Measurements from ENCODE around the gene MEGF9. TPM values are rescaled to one million over a fixed set of nuclear protein-coding genes. Genes with fewer than 3 reads are reported as not detected.
A peak's percentile ranks its signal among the peaks of the same experiment; 100 is the strongest.

Gene MEGF9
- total and polyA plus RNA-seq, 4 donors = 15.5 to 27.4 (median 19.3) TPM

DNA sequence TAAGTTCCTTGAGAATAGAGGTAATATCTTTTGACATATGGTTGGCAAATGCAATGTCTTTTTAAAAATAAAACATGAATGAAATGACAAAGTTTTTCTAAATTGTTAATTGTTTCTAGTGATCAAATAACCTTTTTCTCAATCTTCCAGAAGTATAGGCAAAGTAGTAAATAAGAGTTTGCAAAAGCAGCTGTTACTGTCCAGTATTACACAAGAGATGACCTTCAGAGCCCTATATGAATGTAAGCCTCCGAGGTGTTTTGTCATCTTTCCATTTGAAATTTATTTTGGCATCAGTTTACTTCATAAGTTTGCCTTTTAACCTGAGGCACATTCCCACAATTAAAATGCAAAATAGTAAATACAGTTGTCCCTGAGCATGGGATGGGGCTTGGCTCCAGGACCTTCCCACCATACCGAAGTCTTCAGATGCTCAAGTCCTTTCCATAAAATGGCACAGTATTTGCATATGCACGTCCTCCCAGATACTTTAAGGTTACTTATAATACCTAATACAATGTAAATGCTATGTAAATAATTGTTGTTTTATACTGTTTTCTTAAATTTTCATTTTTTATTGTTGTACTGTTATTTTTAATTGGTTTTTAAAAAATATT lies 65.6 kb downstream of the MEGF9 start:
- no peak overlapping the region for H3K4me3 ChIP-seq (ENCODE audit: low read depth in 1 of 3, low read length in 3 of 3)

GRCh38 chr9:120646948-120647347 lies 67.3 kb downstream of the MEGF9 start:
- WGBS = 32% methylated on average over 4 of the region's 4 CpGs
- Histone ChIP-seq H3K27ac (ENCODE audit: low read depth in 1 of 2, low read length in 2 of 2) (peak overlapping the region; percentile 60 to 74), H3K9ac (ENCODE audit: low read depth in 1 of 2, low read length in 2 of 2) (peak overlapping the region in 1 of 2 donors; percentile 16), H3K27me3 (ENCODE audit: control insufficient read depth in 4 of 4, insufficient read depth in 4 of 4, low read length in 3 of 4) (no peaks in the 10 kb centered on the region), H3K4me3 (ENCODE audit: low read depth in 1 of 3, low read length in 3 of 3) (no peak overlapping the region), H3K9me3 (ENCODE audit: control insufficient read depth in 4 of 4, low read length in 3 of 4) (no peaks in the 10 kb centered on the region), H3K36me3 (ENCODE audit: control insufficient read depth in 4 of 4, insufficient read depth in 3 of 4, low read depth in 1 of 4, low read length in 3 of 4) (peaks cover 0 to 5% (median 0%) of the 10 kb centered on the region in 4 donors), H3K4me1 (ENCODE audit: control insufficient read depth in 4 of 4, insufficient read depth in 4 of 4, low read length in 3 of 4) (peaks cover 6 to 56% (median 47%) of the 10 kb centered on the region in 4 donors)
- DNase-seq (ENCODE audit: low spot score) = no peak
- TF ChIP-seq TAF1 (conservative IDR thresholded peaks at IDR 0.05) (no peak), YY1 (IDR thresholded peaks at IDR 0.05) (peak; percentile 69), JUND (IDR thresholded peaks at IDR 0.05) (no peak), FOXA2 (IDR thresholded peaks at IDR 0.05) (peak; percentile 86), HNF4A (conservative IDR thresholded peaks at IDR 0.05) (peak; percentile 67 to 80), ZBTB33 (IDR thresholded peaks at IDR 0.05) (peak; percentile 69), EGR1 (IDR thresholded peaks at IDR 0.05; ENCODE audit: low read depth in 2 of 2) (peak in 1 of 2 donors; percentile 85), ATF3 (IDR thresholded peaks at IDR 0.05) (no peak), FOXA1 (IDR thresholded peaks at IDR 0.05) (peak; percentile 76)
- TF ChIP-seq, protein P1, sequence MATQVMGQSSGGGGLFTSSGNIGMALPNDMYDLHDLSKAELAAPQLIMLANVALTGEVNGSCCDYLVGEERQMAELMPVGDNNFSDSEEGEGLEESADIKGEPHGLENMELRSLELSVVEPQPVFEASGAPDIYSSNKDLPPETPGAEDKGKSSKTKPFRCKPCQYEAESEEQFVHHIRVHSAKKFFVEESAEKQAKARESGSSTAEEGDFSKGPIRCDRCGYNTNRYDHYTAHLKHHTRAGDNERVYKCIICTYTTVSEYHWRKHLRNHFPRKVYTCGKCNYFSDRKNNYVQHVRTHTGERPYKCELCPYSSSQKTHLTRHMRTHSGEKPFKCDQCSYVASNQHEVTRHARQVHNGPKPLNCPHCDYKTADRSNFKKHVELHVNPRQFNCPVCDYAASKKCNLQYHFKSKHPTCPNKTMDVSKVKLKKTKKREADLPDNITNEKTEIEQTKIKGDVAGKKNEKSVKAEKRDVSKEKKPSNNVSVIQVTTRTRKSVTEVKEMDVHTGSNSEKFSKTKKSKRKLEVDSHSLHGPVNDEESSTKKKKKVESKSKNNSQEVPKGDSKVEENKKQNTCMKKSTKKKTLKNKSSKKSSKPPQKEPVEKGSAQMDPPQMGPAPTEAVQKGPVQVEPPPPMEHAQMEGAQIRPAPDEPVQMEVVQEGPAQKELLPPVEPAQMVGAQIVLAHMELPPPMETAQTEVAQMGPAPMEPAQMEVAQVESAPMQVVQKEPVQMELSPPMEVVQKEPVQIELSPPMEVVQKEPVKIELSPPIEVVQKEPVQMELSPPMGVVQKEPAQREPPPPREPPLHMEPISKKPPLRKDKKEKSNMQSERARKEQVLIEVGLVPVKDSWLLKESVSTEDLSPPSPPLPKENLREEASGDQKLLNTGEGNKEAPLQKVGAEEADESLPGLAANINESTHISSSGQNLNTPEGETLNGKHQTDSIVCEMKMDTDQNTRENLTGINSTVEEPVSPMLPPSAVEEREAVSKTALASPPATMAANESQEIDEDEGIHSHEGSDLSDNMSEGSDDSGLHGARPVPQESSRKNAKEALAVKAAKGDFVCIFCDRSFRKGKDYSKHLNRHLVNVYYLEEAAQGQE (IDR thresholded peaks at IDR 0.05) = peak; percentile 70
- TF ChIP-seq, protein P2, sequence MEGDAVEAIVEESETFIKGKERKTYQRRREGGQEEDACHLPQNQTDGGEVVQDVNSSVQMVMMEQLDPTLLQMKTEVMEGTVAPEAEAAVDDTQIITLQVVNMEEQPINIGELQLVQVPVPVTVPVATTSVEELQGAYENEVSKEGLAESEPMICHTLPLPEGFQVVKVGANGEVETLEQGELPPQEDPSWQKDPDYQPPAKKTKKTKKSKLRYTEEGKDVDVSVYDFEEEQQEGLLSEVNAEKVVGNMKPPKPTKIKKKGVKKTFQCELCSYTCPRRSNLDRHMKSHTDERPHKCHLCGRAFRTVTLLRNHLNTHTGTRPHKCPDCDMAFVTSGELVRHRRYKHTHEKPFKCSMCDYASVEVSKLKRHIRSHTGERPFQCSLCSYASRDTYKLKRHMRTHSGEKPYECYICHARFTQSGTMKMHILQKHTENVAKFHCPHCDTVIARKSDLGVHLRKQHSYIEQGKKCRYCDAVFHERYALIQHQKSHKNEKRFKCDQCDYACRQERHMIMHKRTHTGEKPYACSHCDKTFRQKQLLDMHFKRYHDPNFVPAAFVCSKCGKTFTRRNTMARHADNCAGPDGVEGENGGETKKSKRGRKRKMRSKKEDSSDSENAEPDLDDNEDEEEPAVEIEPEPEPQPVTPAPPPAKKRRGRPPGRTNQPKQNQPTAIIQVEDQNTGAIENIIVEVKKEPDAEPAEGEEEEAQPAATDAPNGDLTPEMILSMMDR (IDR thresholded peaks at IDR 0.05; ENCODE audit: low read depth, low read length, missing input control) = no peak

More for the DNA sequence above, 65.6 kb downstream of the MEGF9 start:
- peak in 1 of 2 donors; percentile 35 for TF ChIP-seq RXRA (IDR thresholded peaks at IDR 0.05)
- no peak for TF ChIP-seq TAF1 (conservative IDR thresholded peaks at IDR 0.05)
- TF ChIP-seq, protein P3, sequence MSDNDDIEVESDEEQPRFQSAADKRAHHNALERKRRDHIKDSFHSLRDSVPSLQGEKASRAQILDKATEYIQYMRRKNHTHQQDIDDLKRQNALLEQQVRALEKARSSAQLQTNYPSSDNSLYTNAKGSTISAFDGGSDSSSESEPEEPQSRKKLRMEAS (IDR thresholded peaks at IDR 0.05) = no peak
- TF ChIP-seq FOXA2 (IDR thresholded peaks at IDR 0.05) = no peak
- peak; percentile 22 for TF ChIP-seq ZBTB33 (IDR thresholded peaks at IDR 0.05)
- no peak for TF ChIP-seq SP1 (IDR thresholded peaks at IDR 0.05)
- TF ChIP-seq HNF4A (conservative IDR thresholded peaks at IDR 0.05) = peak; percentile 24 to 37
- TF ChIP-seq, protein P2 (IDR thresholded peaks at IDR 0.05; ENCODE audit: low read depth, low read length, missing input control) = no peak
- no peak for TF ChIP-seq JUND (IDR thresholded peaks at IDR 0.05)
- H3K36me3 ChIP-seq (ENCODE audit: control insufficient read depth in 4 of 4, insufficient read depth in 3 of 4, low read depth in 1 of 4, low read length in 3 of 4) = peaks cover 0 to 5% (median 0%) of the 10 kb centered on the region in 4 donors
- peaks cover 6 to 64% (median 52%) of the 10 kb centered on the region in 4 donors for H3K4me1 ChIP-seq (ENCODE audit: control insufficient read depth in 4 of 4, insufficient read depth in 4 of 4, low read length in 3 of 4)
- H3K9me3 ChIP-seq (ENCODE audit: control insufficient read depth in 4 of 4, low read length in 3 of 4) = no peaks in the 10 kb centered on the region
- no peak overlapping the region for H3K27ac ChIP-seq (ENCODE audit: low read depth in 1 of 2, low read length in 2 of 2)
- no peak for DNase-seq (ENCODE audit: low spot score)
- H3K27me3 ChIP-seq (ENCODE audit: control insufficient read depth in 4 of 4, insufficient read depth in 4 of 4, low read length in 3 of 4) = no peaks in the 10 kb centered on the region
- 60% methylated on average over 3 of the region's 3 CpGs for WGBS
- no peak overlapping the region for H3K9ac ChIP-seq (ENCODE audit: low read depth in 1 of 2, low read length in 2 of 2)
